ENCODE data around the gene SRRM5.
A peak's percentile ranks its signal among the peaks of the same experiment; 100 is the strongest.

Gene SRRM5, protein sequence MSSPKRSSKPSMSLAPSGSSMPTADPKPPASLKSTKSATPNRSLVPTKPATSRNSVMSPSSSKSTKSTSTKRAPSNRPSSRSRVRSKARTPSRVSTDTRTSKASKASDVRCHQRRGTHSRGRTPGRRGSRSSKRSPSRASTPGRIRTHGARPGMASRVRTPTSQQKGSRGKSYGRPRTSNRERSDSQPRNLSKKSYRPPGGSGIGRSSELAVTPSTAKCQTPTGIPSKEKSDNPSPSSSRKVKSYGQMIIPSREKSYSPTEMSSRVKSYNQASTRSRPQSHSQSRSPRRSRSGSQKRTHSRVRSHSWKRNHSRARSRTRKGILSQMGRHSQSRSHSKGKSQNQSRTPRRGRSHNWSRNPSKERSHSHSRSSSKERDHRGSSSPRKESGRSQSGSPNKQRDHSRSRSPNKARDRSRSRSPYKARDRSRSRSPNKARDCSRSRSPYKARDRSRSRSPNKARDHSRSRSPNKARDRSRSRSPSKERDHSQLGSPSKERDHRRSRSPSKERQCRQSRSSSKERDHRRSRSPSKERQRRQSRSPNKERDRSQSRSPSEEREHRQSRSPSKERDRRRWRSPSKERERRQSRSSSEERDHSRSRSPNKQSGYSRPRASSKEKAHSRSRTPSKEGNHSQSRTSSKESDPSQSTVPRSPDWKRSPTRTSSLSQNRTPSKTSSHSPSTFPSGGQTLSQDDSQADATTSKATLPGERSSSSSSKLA

GRCh38 chr19:43611788-43612187, at the start of gene SRRM5:
TSS of gene SRRM5 (plus strand) at chr19:43612088. CDS start at chr19:43612122, 34 bp downstream.
- no peak for TF ChIP-seq POLR2A (IDR thresholded peaks at IDR 0.05; ENCODE audit: low read depth, low read length)
- DNase-seq (ENCODE audit: insufficient read length, low spot score): no peak
- FAIRE-seq: no peak

GRCh38 chr19:43562226-43562697, 49.6 kb upstream of the SRRM5 start:
- FAIRE-seq (no peak), DNase-seq (ENCODE audit: insufficient read length, low spot score) (no peak)
- TF ChIP-seq POLR2A (IDR thresholded peaks at IDR 0.05; ENCODE audit: low read depth, low read length): no peak

DNA sequence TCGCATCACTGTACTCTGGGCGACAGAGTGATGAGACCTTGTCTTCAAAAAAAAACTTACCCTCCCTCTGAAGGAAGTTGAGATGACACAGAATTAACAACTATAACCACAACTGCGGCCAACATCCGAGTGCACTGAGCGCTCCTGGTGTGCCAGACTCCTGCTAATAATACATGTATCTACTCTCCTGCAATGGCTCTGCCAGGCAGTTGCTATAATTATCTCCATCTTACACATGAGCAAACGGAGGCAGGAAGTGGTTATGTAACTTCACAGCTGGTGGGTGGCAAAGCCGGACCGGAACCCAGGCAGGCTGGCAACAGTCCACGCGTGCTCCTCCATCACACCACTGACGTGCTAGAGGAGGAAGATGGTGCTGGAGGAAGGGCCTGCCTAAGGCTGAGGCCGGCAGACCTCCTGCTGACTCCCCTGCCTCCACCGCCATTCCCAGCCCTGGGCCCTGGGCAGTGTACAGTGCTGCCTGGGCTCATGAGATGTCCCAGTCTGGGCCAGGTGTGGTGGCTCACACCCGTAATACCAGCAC, 49.1 kb upstream of the SRRM5 start:
- FAIRE-seq: peak; percentile 72
- peak; percentile 93 for DNase-seq (ENCODE audit: insufficient read length, low spot score)
- 0 out of 2 replicates have a peak, but pooled peaks have one; percentile 9 for TF ChIP-seq POLR2A (IDR thresholded peaks at IDR 0.05; ENCODE audit: low read depth, low read length)

GRCh38 chr19:43563816-43564457, 48.0 kb upstream of the SRRM5 start:
- DNase-seq (ENCODE audit: insufficient read length, low spot score) (no peak), FAIRE-seq (no peak)
- no peak for TF ChIP-seq POLR2A (IDR thresholded peaks at IDR 0.05; ENCODE audit: low read depth, low read length)

- DNase-seq (ENCODE audit: insufficient read length, low spot score): no peak
- no peak for TF ChIP-seq POLR2A (IDR thresholded peaks at IDR 0.05; ENCODE audit: low read depth, low read length)
- FAIRE-seq: no peak
Measured at GRCh38 chr19:43564800-43565199, 47.1 kb upstream of the SRRM5 start.

- no peak for TF ChIP-seq POLR2A (IDR thresholded peaks at IDR 0.05; ENCODE audit: low read depth, low read length)
Measured at GRCh38 chr19:43569657-43570056, 42.2 kb upstream of the SRRM5 start.

GRCh38 chr19:43570174-43570791, 41.6 kb upstream of the SRRM5 start:
- FAIRE-seq (no peak), DNase-seq (ENCODE audit: insufficient read length, low spot score) (no peak)
- TF ChIP-seq POLR2A (IDR thresholded peaks at IDR 0.05; ENCODE audit: low read depth, low read length): no peak

More at GRCh38 chr19:43569657-43570056, 42.2 kb upstream of the SRRM5 start:
- DNase-seq (ENCODE audit: insufficient read length, low spot score) (no peak), FAIRE-seq (no peak)

GRCh38 chr19:43572171-43572588, 39.7 kb upstream of the SRRM5 start:
- no peak for TF ChIP-seq POLR2A (IDR thresholded peaks at IDR 0.05; ENCODE audit: low read depth, low read length)
- DNase-seq (ENCODE audit: insufficient read length, low spot score) (no peak), FAIRE-seq (no peak)

GRCh38 chr19:43574424-43575155, 37.3 kb upstream of the SRRM5 start:
- no peak for FAIRE-seq
- DNase-seq (ENCODE audit: insufficient read length, low spot score): peak; percentile 62
- TF ChIP-seq POLR2A (IDR thresholded peaks at IDR 0.05; ENCODE audit: low read depth, low read length): 0 out of 2 replicates have a peak, but pooled peaks have one; percentile 32

DNA sequence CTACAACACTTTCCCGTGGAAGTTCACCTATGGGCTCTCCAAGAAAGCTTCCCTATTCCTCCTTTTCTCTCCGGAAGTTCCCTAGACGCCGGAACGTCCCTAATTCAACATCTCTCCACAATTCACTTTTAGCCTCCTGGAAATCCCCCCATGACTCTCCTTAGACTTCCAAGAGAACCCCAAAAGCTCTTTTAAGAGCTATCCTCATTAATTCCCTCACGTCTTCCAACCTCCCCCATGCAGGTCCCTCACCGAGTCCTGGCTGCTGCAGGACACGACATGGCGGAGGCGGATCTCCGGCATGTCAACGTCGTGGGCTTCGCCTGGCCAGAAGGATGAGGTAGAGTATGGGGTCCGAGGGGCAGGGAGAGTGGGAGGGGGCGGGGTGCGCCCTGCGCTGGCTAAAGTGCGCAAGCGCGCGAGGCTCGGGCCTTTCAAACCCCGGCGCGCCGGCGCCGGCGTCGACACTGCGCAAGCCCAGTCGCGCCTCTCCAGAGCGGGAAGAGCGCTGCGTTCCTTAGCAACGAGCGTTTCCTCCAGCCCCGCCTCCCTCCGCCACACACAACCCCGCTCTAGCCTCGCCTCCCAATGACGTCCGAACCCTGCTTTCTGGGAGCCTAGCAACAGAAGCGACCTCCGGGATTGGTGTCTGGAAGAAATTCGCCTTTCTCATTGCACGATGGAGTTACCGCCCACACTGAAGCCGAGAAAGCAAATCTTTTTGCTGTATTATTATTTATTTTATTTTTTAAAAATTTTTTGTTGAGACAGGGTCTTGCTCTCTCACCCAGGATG, 36.5 kb upstream of the SRRM5 start, which contains the start of the genes PINLYP and XRCC1:
TSS of gene PINLYP (plus strand) at position 646 of the 795 bp plus-strand sequence. CDS start 1,391 bp downstream, outside the sequence.
TSS of gene XRCC1 (minus strand) at position 372 of the 795 bp plus-strand sequence. CDS start at position 303, 69 bp downstream.
- FAIRE-seq (peak; percentile 90), DNase-seq (ENCODE audit: insufficient read length, low spot score) (peak; percentile 99)
- peak; percentile 60 for TF ChIP-seq POLR2A (IDR thresholded peaks at IDR 0.05; ENCODE audit: low read depth, low read length)

- no peak for TF ChIP-seq POLR2A (IDR thresholded peaks at IDR 0.05; ENCODE audit: low read depth, low read length)
- FAIRE-seq: no peak
Measured at GRCh38 chr19:43575955-43576878, 35.7 kb upstream of the SRRM5 start.

More at GRCh38 chr19:43575955-43576878, 35.7 kb upstream of the SRRM5 start:
- DNase-seq (ENCODE audit: insufficient read length, low spot score): no peak

All from H54 (cell line).